GM10266 (cell line): ENCODE data around the gene DLL4.
A peak's percentile ranks its signal among the peaks of the same experiment; 100 is the strongest.

Source experiments
- DNase-seq: peaks from one replicate; pipeline ENCODE4 v3.0.0; 2012; ENCODE audit errors: extremely low spot score
- CTCF ChIP-seq: IDR thresholded peaks from 2 replicates; pipeline ENCODE4 v1.5.1; 2012; ENCODE audit warnings: mild to moderate bottlenecking, low read depth; ENCODE audit not compliant: control insufficient read depth, insufficient read depth; ENCODE audit errors: missing control alignments

Gene DLL4

GRCh38 chr15:40930430-40931299, 1.5 kb downstream of the DLL4 start:
- peak; percentile 78 for TF ChIP-seq CTCF
- DNase-seq = peak; percentile 78

GRCh38 chr15:40931300-40932142, 2.4 kb downstream of the DLL4 start:
- no peak for DNase-seq
- no peak for TF ChIP-seq CTCF

DNA sequence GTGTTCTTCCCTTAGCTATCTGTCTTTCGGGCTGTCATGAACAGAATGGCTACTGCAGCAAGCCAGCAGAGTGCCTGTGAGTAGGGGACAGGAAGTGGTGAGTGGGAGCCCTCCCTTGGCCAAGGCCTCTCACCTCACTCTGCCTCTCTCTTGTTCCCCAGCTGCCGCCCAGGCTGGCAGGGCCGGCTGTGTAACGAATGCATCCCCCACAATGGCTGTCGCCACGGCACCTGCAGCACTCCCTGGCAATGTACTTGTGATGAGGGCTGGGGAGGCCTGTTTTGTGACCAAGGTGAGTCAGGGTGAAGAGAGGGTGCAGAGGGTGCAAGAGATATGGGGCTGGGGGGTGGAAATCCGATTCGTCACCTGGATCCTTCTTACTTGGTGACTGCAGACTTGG, 3.0 kb downstream of the DLL4 start:
- DNase-seq = no peak
- no peak for TF ChIP-seq CTCF

DNA sequence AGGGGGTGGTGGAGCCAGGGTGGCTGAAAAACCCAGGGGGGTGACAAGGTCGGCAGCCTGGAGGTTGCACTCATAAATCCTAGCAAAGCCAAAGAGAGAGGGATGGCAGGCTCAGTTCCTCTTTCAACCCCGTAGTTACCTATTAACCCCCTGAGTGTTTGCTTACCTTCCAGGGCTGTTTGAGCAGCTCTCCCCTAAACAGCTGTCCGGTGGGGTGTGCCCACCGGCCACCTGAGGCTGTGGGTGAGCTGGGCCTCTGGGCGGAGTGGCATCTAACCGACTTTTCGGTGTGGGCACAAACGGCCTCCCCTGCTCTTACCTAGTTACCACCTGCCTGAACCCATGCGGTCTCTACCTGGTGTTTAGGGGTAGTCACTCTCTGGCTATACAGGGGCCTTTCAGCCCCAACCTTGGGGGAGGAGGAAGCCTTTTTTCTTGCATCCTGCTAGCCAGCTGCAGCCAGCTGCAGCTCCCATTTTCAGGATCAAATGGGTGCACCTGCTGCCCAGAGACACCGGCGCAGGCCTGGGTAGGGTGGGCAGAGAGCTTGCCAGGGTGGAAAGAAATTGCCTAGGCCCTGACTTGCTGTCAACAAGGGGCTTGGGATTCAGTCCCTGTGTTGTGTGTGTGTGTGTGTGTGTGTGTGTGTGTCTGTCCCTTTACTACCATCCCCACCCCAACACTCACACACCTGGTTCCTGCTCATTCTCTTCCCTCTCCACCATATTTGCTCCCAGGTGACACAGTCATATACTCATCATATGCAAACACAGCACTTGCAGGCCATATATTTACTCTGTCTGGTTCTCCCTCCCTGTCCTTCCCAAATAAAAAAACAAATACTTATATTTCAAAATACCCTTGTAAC, 3.7 kb downstream of the DLL4 start:
- DNase-seq = no peak
- no peak for TF ChIP-seq CTCF

- no peak for DNase-seq
- no peak for TF ChIP-seq CTCF
These were observed 4.4 kb downstream of the DLL4 start for GRCh38 chr15:40933517-40933902.

- no peak for DNase-seq
- TF ChIP-seq CTCF = no peak
These were observed 5.3 kb downstream of the DLL4 start for GRCh38 chr15:40934457-40934856.
